ENCODE data around the gene DNAH14. TPM values are rescaled to one million over a fixed set of nuclear protein-coding genes. Genes with fewer than 3 reads are reported as not detected.

The DNAH14 gene
- total and polyA plus RNA-seq, 2 donors (not counting 3 experiments of a cell fraction or from before 2014, with no cell fraction given), result 1.5 to 7.1 TPM

- FAIRE-seq, result no peak
Measured at GRCh38 chr1:225111000-225111399, 181.5 kb downstream of the DNAH14 start.

More at GRCh38 chr1:225111000-225111399, 181.5 kb downstream of the DNAH14 start:
- H3K79me2 ChIP-seq (ENCODE audit: control insufficient read depth, insufficient read depth, low read length), result no peaks in the 10 kb centered on the region
- H3K4me2 ChIP-seq (ENCODE audit: insufficient read depth, low read length), result no peak overlapping the region
- BruUV-seq (replicated peaks), result no TSS peak
- no peak for DNase-seq (ENCODE audit: low read depth, low spot score)
- no peaks in the 10 kb centered on the region for H3K36me3 ChIP-seq (ENCODE audit: control insufficient read depth in 2 of 2, extremely low read depth in 1 of 2, insufficient read depth in 2 of 2, low read length in 2 of 2)
- TF ChIP-seq EZH2 (IDR thresholded peaks at IDR 0.05; ENCODE audit: borderline replicate concordance, low read depth, low read length, severe bottlenecking) (no peak), JUN (IDR thresholded peaks at IDR 0.05; ENCODE audit: borderline replicate concordance, insufficient read depth, insufficient read length, low read depth) (no peak), CTCF (IDR thresholded peaks at IDR 0.05; ENCODE audit: extremely low read depth in 1 of 2, insufficient read depth in 1 of 2, low read depth in 1 of 2, low read length in 2 of 2) (no peak), POLR2A (IDR thresholded peaks at IDR 0.05; ENCODE audit: low read depth, low read length) (no peak), POLR2AphosphoS5 (IDR thresholded peaks at IDR 0.05; ENCODE audit: insufficient read depth, low read depth, low read length) (no peak), MYC (IDR thresholded peaks at IDR 0.05; ENCODE audit: low read depth, low read length) (no peak), FOS (IDR thresholded peaks at IDR 0.05; ENCODE audit: borderline replicate concordance, insufficient read depth, low read length) (no peak), GATA2 (IDR thresholded peaks at IDR 0.05; ENCODE audit: insufficient read depth, insufficient read length, low read depth, low read length) (no peak)
- TF ChIP-seq, protein P1, sequence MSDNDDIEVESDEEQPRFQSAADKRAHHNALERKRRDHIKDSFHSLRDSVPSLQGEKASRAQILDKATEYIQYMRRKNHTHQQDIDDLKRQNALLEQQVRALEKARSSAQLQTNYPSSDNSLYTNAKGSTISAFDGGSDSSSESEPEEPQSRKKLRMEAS (IDR thresholded peaks at IDR 0.05; ENCODE audit: insufficient read depth, insufficient read length), result no peak
- H3K4me1 ChIP-seq (ENCODE audit: control insufficient read depth, extremely low read depth, insufficient read depth, low read length), result no peaks in the 10 kb centered on the region
- dilution Hi-C loops (cut with MboI; ENCODE audit: extremely low pct_ligation_motif_present, low sequenced_read_pairs), result no loop called here
- H3K9ac ChIP-seq (replicated peaks; ENCODE audit: extremely low read depth, insufficient read depth, low read length), result no peak overlapping the region
- H3K4me3 ChIP-seq (replicated peaks in 1 of 3; ENCODE audit: insufficient read depth in 1 of 3, low read depth in 1 of 3, low read length in 3 of 3), result no peak overlapping the region
- H3K27ac ChIP-seq (ENCODE audit: insufficient read depth, low read depth, low read length), result no peak overlapping the region
- H2AFZ ChIP-seq (ENCODE audit: low read depth, low read length), result no peak overlapping the region
- no peaks in the 10 kb centered on the region for H4K20me1 ChIP-seq (replicated peaks; ENCODE audit: control insufficient read depth, extremely low read depth, insufficient read depth, low read length)
- CTCF ChIA-PET, result no interaction called here
- POLR2A ChIA-PET, result no interaction called here
- no peaks in the 10 kb centered on the region for H3K27me3 ChIP-seq (ENCODE audit: control insufficient read depth in 2 of 2, insufficient read depth in 2 of 2, low read length in 2 of 2)
- H3K9me1 ChIP-seq (replicated peaks; ENCODE audit: control insufficient read depth, extremely low read depth, insufficient read depth, low read length), result no peaks in the 10 kb centered on the region
- intact Hi-C loops (cut with micrococcal nuclease), result no loop called here
- H3K9me3 ChIP-seq (replicated peaks; ENCODE audit: control insufficient read depth, insufficient read depth, low read length), result no peaks in the 10 kb centered on the region

All from endothelial cell of umbilical vein (primary cell).